GM18873 (cell line): ENCODE data around the gene C4orf50.
"Not testable (repeated sequence)": the region's sequence is repeated elsewhere in the genome, so short reads cannot be mapped to it uniquely, and the experiment has no call there.

Source experiments
- ATAC-seq: cut with Tn5 transposase; IDR thresholded peaks from one replicate; pipeline ENCODE4 v1.9.1; 2021; ENCODE audit warnings: mild to moderate bottlenecking, moderate library complexity, moderate number of reproducible peaks; ENCODE audit not compliant: unreplicated experiment, low FRiP score

The C4orf50 gene

GRCh38 chr4:5954056-5954760 lies 64.0 kb downstream of the C4orf50 start:
- no peak for ATAC-seq

GRCh38 chr4:5952975-5953951 lies 65.0 kb downstream of the C4orf50 start:
- no peak for ATAC-seq

GRCh38 chr4:5952286-5952974 lies 65.8 kb downstream of the C4orf50 start:
- no peak for ATAC-seq

DNA sequence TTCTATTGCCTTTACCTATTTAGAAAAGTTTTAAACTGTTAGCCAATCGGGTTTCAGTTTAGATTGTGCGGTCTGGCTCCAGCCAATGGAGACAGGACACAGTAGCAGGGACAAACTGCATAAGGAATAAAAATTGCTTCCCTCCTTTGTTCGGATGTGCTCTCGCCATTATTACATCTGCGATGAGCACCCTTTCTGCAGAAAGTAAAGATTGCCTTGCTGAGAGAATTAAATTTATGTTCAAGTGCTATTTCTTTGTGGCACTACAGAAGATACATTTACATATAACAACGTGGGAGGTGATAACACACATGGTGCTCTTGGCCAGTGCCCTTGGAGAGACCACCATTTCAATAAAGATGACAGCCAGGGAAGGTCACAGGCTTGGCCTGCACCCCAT lies 71.6 kb downstream of the C4orf50 start:
- not testable (repeated sequence) for ATAC-seq

- ATAC-seq: no peak
These were observed 72.3 kb downstream of the C4orf50 start for GRCh38 chr4:5945936-5946335.

GRCh38 chr4:5945171-5945570 lies 73.1 kb downstream of the C4orf50 start:
- ATAC-seq: no peak

DNA sequence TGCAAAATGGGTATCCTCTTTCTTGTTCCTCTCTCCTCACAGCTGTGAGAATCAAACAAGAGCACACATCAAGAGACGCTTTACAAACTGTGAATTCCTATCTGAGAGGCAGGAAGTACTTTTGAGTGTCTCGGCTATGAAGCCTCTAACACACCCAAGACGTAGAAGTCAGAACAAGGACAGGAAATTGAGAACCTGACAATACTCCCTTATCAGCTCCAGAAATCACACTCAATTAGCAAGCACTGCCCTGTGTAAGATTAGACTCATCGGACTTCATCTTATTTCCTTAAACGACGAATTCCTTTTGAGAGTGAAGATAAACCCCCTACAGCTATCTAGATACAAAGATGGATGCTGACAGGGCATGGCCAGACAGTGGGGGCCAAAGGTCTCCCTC lies 74.7 kb downstream of the C4orf50 start:
- ATAC-seq: no peak

DNA sequence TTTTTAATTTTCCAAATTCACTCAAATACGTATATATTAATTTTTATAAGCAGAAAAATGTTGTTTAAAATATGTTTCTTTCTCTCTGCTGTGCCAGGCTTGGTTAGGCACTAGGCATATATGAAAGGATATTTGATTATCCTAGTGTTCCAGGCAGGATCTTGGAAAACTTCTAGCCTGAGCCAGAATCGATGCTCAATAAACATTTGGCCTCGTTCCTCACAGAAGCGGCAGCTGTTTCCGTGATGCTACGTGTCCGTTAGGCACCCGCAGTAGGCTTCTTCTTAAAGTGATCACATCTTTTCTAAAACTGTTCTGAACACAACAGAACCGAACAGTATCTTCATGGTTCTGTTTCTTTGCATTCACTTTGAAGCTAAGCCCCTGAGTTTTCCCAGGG lies 75.3 kb downstream of the C4orf50 start:
- ATAC-seq: no peak

GRCh38 chr4:5941601-5942000 lies 76.6 kb downstream of the C4orf50 start:
- no peak for ATAC-seq

DNA sequence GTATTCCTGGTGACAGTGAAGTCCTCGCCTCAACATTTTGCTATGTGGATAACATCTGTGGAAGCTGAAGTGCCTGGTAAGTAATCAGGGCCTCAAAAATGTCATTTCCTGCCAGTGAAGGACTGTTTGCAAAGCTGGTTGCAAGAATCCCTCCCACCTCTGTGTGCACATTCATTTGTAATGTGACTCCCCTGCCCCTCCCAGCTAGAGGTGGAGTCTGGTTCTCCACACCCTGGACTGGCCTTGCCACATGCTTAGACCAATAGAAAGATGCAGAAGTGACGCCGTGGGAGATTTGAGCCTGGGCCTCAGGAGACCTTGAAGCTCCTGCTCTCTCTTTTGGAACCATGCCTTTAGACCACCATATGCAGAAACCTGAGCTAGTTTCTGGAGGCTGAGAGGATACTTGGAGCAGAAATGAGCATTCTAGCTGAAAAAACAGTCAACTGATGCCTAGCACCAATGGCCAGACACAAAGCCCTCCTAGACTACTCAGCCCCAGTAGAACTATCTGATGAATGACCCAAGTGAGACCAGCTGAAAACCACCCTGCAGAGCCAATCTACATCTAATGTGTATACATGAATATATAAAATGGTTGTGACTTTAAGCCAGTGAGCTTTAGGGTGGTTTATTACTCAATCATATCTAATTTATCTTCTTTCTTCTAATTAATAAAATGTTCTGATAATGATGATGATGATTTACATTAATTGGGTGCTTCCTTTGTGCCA lies 77.6 kb downstream of the C4orf50 start:
- ATAC-seq: no peak

- ATAC-seq: no peak
These were observed 84.0 kb downstream of the C4orf50 start for GRCh38 chr4:5933996-5934831.

DNA sequence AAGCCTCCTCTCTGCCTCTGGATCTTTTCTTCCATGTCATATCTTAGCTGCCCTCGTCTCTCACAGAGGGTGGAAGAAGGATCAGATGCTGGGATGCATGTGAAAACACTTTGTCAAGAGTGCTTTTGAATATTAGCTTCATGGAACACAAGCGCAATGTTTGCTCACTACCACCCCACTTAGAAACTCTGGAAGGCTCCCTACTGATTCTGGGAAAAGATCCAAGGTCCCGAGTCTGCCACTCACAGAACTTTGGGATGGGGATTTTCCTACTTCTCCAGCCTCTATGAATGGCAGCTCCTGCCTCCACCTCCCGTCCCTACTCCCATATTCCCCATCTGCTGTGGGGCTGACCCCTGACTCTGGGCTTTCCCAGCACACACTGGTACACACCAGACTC lies 85.1 kb downstream of the C4orf50 start:
- ATAC-seq: no peak

GRCh38 chr4:5932035-5932568 lies 86.1 kb downstream of the C4orf50 start:
- ATAC-seq: no peak

- no peak for ATAC-seq
These were observed 86.7 kb downstream of the C4orf50 start for GRCh38 chr4:5931526-5931925.

DNA sequence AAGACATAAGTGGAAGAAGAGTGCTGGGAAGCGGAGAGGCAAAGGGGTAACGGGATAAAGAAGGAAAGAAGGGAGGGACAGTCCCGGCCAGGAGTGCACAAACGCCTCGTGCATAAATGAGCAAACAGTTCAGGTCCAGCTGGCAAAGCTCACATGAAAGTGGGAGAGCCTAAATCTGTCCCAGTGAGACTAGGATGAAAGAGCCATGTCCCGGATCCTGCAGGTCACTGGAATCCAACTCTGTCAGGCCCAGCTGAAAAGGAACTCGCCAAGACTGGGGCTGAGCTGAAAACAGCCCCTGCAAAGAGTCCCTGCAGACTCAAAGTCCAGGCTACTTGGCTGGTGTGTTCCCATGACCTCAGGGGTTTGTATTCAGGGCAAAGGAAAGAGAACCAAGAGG lies 87.4 kb downstream of the C4orf50 start:
- no peak for ATAC-seq

GRCh38 chr4:5930456-5930855 lies 87.8 kb downstream of the C4orf50 start:
- no peak for ATAC-seq

GRCh38 chr4:5928844-5929420 lies 89.3 kb downstream of the C4orf50 start:
- ATAC-seq: no peak

DNA sequence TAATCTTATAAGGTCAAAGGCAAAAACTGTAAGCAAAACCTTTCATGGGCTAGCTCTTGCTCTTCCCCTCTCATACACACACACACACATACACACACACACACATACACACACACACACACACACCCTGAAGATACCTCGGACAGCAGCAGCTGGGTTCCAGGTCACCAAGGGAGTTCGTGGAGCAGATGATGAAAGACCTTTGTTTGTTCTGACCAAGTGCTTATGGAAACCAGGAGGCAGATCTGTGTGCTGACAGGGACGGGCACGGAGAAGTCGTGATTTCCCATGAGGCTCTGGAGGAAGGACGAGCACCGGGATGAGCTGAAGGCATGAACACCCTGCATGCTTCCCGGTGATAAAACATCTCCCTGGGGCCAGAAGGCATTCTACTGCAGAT lies 90.0 kb downstream of the C4orf50 start:
- ATAC-seq: no peak

DNA sequence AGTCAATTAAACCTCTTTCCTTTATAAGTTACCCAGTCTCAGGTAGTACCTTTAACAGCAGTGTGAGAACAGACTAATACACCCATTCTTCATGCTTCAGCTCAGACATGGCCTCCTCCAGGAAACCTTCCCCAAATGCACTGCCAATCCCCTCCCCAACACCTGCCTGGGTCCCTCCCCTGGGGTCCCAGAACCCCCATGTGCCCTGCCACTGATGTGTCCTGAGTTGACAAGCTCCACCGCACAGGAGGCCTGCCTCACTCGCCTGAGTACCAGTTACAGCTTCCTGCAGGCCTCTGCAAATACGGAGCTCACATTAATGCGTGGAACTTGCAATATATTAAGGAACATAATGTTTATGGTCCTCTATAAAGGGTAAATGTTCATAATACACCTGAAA lies 90.5 kb downstream of the C4orf50 start:
- ATAC-seq: no peak
